ENCODE results near the gene CHST11.
"Not testable (repeated sequence)": the region's sequence is repeated elsewhere in the genome, so short reads cannot be mapped to it uniquely, and the experiment has no call there.

Gene CHST11

GRCh38 chr12:104568935-104569334 is 112.2 kb downstream of the CHST11 start:
- DNase-seq = no peak

- no peak for DNase-seq
These were observed 112.8 kb downstream of the CHST11 start for GRCh38 chr12:104569346-104570173.

- DNase-seq = no peak
These were observed 113.6 kb downstream of the CHST11 start for GRCh38 chr12:104570174-104570907.

- no peak for DNase-seq
These were observed 114.6 kb downstream of the CHST11 start for GRCh38 chr12:104571328-104571727.

GRCh38 chr12:104574353-104574752 is 117.6 kb downstream of the CHST11 start:
- DNase-seq = not testable (repeated sequence)

- not testable (repeated sequence) for DNase-seq
These were observed 118.0 kb downstream of the CHST11 start for GRCh38 chr12:104574758-104575157.

- no peak for DNase-seq
These were observed 118.9 kb downstream of the CHST11 start for GRCh38 chr12:104575442-104576186.

- DNase-seq = no peak
These were observed 119.5 kb downstream of the CHST11 start for GRCh38 chr12:104576187-104576778.

GRCh38 chr12:104576980-104577580 is 120.3 kb downstream of the CHST11 start:
- no peak for DNase-seq

- DNase-seq = no peak
These were observed 120.8 kb downstream of the CHST11 start for GRCh38 chr12:104577581-104577981.

- DNase-seq = no peak
These were observed 121.7 kb downstream of the CHST11 start for GRCh38 chr12:104578453-104578852.

- no peak for DNase-seq
These were observed 123.2 kb downstream of the CHST11 start for GRCh38 chr12:104579718-104580495.

GRCh38 chr12:104581005-104581570 is 124.3 kb downstream of the CHST11 start:
- DNase-seq = no peak

GRCh38 chr12:104582739-104583138 is 126.0 kb downstream of the CHST11 start:
- no peak for DNase-seq

- DNase-seq = no peak
These were observed 126.6 kb downstream of the CHST11 start for GRCh38 chr12:104583301-104583700.

GRCh38 chr12:104585448-104586055 is 128.8 kb downstream of the CHST11 start:
- no peak for DNase-seq

GRCh38 chr12:104586351-104586919 is 129.7 kb downstream of the CHST11 start:
- no peak for DNase-seq

- no peak for DNase-seq
These were observed 131.5 kb downstream of the CHST11 start for GRCh38 chr12:104588047-104588920.

GRCh38 chr12:104588921-104589590 is 132.3 kb downstream of the CHST11 start:
- DNase-seq = no peak
